Measurements from ENCODE around the gene ZNF226. TPM values are rescaled to one million over a fixed set of nuclear protein-coding genes. Genes with fewer than 3 reads are reported as not detected.
"Not testable (repeated sequence)": the region's sequence is repeated elsewhere in the genome, so short reads cannot be mapped to it uniquely, and the experiment has no call there.

The ZNF226 gene
- total RNA-seq, 1 donor from 2014 or later, result 14.9 TPM

- ATAC-seq (ENCODE audit: poor library complexity) (no peak), DNase-seq (no peak)
- intact Hi-C loops (cut with DNase I), result no loop called here
These were observed 39.9 kb downstream of the ZNF226 start for GRCh38 chr19:44204772-44205171.

- ATAC-seq (ENCODE audit: poor library complexity) (peak; percentile 98), DNase-seq (peak; percentile 92)
- intact Hi-C loops (cut with DNase I), result no loop called here
These were observed 42.4 kb downstream of the ZNF226 start for GRCh38 chr19:44207126-44207803.

- DNase-seq (peak; percentile 95), ATAC-seq (ENCODE audit: poor library complexity) (peak; percentile 98)
- intact Hi-C loops (cut with DNase I), result loop anchor here (5.0 kb wide), 1 partner anchor 45 kb away; the partner anchor contains the start of gene ZNF226
These were observed 47.5 kb downstream of the ZNF226 start, which contains the start of gene ZNF227 for GRCh38 chr19:44212250-44212865. Gene ZNF227 (plus strand): TSS chr19:44212532. CDS start chr19:44217793, 5,261 bp downstream.

GRCh38 chr19:44212866-44213346 is 48.0 kb downstream of the ZNF226 start:
- ATAC-seq (ENCODE audit: poor library complexity) (peak; percentile 18), DNase-seq (no peak)
- intact Hi-C loops (cut with DNase I), result loop anchor here (5.0 kb wide), 1 partner anchor 46 kb away; the partner anchor contains the start of gene ZNF226

- DNase-seq; intact Hi-C loops (cut with DNase I); ATAC-seq (ENCODE audit: poor library complexity): not testable (repeated sequence)
These were observed 55.0 kb downstream of the ZNF226 start for GRCh38 chr19:44219926-44220325.

GRCh38 chr19:44220761-44221160 is 55.9 kb downstream of the ZNF226 start:
- ATAC-seq (ENCODE audit: poor library complexity); intact Hi-C loops (cut with DNase I); DNase-seq: not testable (repeated sequence)

- ATAC-seq (ENCODE audit: poor library complexity); DNase-seq; intact Hi-C loops (cut with DNase I): not testable (repeated sequence)
These were observed 56.4 kb downstream of the ZNF226 start for GRCh38 chr19:44221291-44221690.

Other genes starting within 250 kb of the ZNF226 start
- gene ZNF45, start 229.8 kb upstream of the ZNF226 start, total RNA-seq, result 6.1 TPM
- gene ZNF221, start 213.9 kb upstream of the ZNF226 start, total RNA-seq, result 3.6 TPM
- 6.5 TPM for gene ZNF155, start 180.9 kb upstream of the ZNF226 start, total RNA-seq
- gene ZNF230, start 162.1 kb upstream of the ZNF226 start, total RNA-seq, result 2.7 TPM
- gene ZNF222, start 139.7 kb upstream of the ZNF226 start, total RNA-seq, result 2.9 TPM
- 2.3 TPM for gene ZNF223, start 113.1 kb upstream of the ZNF226 start, total RNA-seq
- 1.6 TPM for gene ZNF284, start 92.9 kb upstream of the ZNF226 start, total RNA-seq
- gene ZNF224, start 70.7 kb upstream of the ZNF226 start, total RNA-seq, result 9.9 TPM
- 3.0 TPM for gene ZNF225, start 51.7 kb upstream of the ZNF226 start, total RNA-seq
- gene ZNF234, start 23.5 kb upstream of the ZNF226 start, total RNA-seq, result 8.1 TPM
- 12.6 TPM for gene ZNF227, start 47.4 kb downstream of the ZNF226 start, total RNA-seq
- 6.3 TPM for gene ZNF233, start 94.8 kb downstream of the ZNF226 start, total RNA-seq
- 3.3 TPM for gene ZNF235, start 139.9 kb downstream of the ZNF226 start, total RNA-seq
- gene ZNF112, start 191.6 kb downstream of the ZNF226 start, total RNA-seq, result 3.4 TPM
- gene ZNF285, start 236.5 kb downstream of the ZNF226 start, total RNA-seq, result 4.9 TPM

Measured in Right ventricle myocardium superior (tissue), 1 donor.